Activated CD4-positive, alpha-beta T cell treated with anti-CD3 and anti-CD28 coated beads for 24 hours (primary cell): ENCODE measurements around the gene CPTP.

Experiments used
- DNase-seq, 2 donors: peaks; one replicate each; pipeline ENCODE4 v3.0.0-alpha.2; 2020; ENCODE audit warnings: low read depth in 2 of 2

The CPTP gene

DNA sequence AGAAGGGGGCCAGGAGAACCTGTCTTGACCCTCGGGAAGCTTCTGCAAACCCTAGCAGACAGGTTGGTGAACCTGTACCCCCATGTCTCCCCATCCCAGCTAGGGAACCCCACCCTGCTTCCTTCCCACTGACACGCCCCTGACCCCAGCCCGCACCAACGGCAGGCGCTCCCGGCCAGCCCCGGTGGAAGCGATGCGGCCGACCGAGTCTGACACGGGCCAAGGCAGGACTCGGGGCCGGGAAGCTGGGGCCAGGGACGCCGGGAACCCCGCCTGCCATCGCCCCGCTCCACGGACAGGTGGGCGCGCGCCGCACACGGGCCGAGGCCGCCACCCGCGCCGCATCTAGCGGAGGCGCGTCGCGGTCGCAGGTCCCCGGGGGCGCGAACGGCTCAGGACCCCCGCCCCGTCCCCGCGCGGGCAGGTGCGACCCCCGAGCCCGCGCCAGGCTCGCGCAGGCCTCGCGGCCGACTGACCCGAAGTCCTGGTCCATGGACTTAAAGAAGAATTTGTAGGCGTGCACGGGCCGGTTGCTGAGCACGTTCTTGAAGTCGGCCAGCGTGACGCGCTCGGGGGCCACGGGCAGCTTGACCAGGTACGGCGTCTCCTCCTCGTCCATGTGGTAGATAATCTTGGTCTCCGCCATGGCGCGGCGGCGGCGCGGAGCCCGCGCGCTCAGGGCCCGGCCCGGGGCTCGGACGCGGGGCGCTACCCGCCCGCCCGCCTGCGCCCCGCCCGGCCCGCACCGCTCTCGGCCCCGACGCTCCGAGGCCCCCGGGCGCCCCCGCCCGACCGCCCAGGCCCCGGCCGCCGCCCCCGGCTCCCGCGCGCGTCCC, 24.0 kb downstream of the CPTP start:
- no peak for DNase-seq

- peak; percentile 53 to 61 for DNase-seq
Measured at GRCh38 chr1:1349256-1350012, 24.8 kb downstream of the CPTP start, which contains the start of gene DVL1. Gene DVL1, minus strand, starts transcription at chr1:1349418. Its CDS starts 353 bp downstream, at chr1:1349065.

- no peak for DNase-seq
Measured at GRCh38 chr1:1351511-1352427, 27.2 kb downstream of the CPTP start.

GRCh38 chr1:1352786-1353388, 28.3 kb downstream of the CPTP start:
- DNase-seq = no peak

GRCh38 chr1:1353389-1354151, 29.0 kb downstream of the CPTP start:
- no peak for DNase-seq

GRCh38 chr1:1354271-1355247, 30.0 kb downstream of the CPTP start:
- no peak for DNase-seq

- DNase-seq = no peak
Measured at GRCh38 chr1:1355416-1355815, 30.8 kb downstream of the CPTP start.

DNA sequence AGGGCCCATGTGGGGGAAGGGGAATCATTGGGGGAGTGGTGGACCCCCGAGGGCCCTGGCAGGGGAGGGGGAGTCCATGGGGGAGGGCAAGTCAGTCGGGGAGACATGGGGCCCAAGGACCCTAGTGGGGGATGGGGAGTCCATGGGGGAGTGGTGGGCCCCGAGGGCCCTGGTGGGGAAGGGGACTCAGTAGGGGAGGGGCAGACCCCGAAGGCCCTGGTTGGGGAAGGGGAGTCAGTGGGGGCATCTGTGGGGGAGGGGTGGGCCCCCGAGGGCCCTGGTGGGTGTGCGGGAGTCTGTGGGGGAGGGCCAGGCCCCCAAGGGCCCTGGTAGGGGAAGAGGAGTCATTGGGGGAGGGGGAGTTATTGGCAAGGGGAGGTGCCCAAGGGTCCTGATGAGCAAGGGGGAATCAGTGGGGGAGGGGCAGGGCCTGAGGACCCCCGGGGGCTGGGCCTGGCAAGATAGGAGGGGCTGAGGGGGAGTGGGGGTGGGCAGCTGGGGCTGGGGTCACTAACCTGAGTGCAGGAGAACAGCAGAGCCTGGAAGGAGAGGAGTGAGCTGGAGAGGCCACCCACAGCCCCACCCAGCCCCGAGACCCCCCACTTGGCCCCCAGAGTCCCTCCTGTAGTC, 31.7 kb downstream of the CPTP start:
- DNase-seq = no peak

GRCh38 chr1:1356796-1357401, 32.3 kb downstream of the CPTP start:
- no peak for DNase-seq

- no peak for DNase-seq
Measured at GRCh38 chr1:1357871-1358432, 33.4 kb downstream of the CPTP start.

GRCh38 chr1:1358433-1359271, 34.0 kb downstream of the CPTP start, which contains the start of gene MXRA8:
Gene MXRA8, minus strand, starts transcription at chr1:1358555. Its CDS starts 51 bp downstream, at chr1:1358504.
- no peak for DNase-seq

DNA sequence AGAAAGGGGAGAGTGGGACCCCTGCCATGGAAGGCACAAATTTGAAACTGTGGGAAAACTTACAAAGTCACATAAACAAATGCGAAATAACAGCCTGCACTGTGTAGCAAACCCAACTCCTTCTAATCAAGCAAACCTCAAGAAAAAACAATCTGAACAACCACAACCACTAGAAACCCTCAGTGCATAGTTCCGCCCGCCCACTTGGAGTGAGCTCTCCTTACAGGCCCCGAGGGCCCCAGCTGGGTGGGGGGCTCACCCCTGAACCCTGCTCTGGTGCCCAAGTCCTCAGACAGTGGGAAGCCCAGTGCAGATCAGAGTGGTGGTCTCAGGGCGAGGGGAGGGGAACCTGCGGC, 34.7 kb downstream of the CPTP start:
- no peak for DNase-seq

GRCh38 chr1:1359664-1360468, 35.3 kb downstream of the CPTP start:
- no peak for DNase-seq

GRCh38 chr1:1360506-1361169, 36.0 kb downstream of the CPTP start:
- no peak for DNase-seq

GRCh38 chr1:1361233-1361981, 36.8 kb downstream of the CPTP start:
- no peak for DNase-seq
